Central memory CD8-positive, alpha-beta T cell (primary cell): Measurements from ENCODE around the gene CAPN15.
A peak's percentile ranks its signal among the peaks of the same experiment; 100 is the strongest.
"Not testable (repeated sequence)": the region's sequence is repeated elsewhere in the genome, so short reads cannot be mapped to it uniquely, and the experiment has no call there.

Experiments used
- ATAC-seq: fragments of 150-1000 bp; cut with Tn5 transposase; replicated peaks from 2 replicates; pipeline ENCODE4 v1.10.0; 2022; ENCODE audit warnings: mild to moderate bottlenecking, moderate FRiP score, moderate number of reproducible peaks; ENCODE audit not compliant: poor library complexity, severe bottlenecking; ENCODE audit errors: extremely low read depth
- DNase-seq, 2 donors: peaks; one replicate each; pipeline ENCODE4 v3.0.0; 2021; ENCODE audit warnings: low spot score in 2 of 2
- H3K27ac Mint-ChIP-seq: one replicate; pipeline ENCODE4 v1.8.0; 2022; ENCODE audit warnings: low read depth, mild to moderate bottlenecking, moderate library complexity, mixed read lengths
- H3K27me3 Mint-ChIP-seq: one replicate; pipeline ENCODE4 v1.8.0; 2022; ENCODE audit warnings: mixed read lengths
- H3K36me3 Mint-ChIP-seq: one replicate; pipeline ENCODE4 v1.8.0; 2022; ENCODE audit warnings: mild to moderate bottlenecking, moderate library complexity, mixed read lengths; ENCODE audit not compliant: insufficient read depth
- H3K4me1 Mint-ChIP-seq: one replicate; pipeline ENCODE4 v1.8.0; 2022; ENCODE audit warnings: mixed read lengths
- H3K4me3 Mint-ChIP-seq: one replicate; pipeline ENCODE4 v1.8.0; 2022; ENCODE audit warnings: mild to moderate bottlenecking, moderate library complexity, mixed read lengths
- H3K9me3 Mint-ChIP-seq: one replicate; pipeline ENCODE4 v1.8.0; 2022; ENCODE audit warnings: mixed read lengths

The CAPN15 gene

DNA sequence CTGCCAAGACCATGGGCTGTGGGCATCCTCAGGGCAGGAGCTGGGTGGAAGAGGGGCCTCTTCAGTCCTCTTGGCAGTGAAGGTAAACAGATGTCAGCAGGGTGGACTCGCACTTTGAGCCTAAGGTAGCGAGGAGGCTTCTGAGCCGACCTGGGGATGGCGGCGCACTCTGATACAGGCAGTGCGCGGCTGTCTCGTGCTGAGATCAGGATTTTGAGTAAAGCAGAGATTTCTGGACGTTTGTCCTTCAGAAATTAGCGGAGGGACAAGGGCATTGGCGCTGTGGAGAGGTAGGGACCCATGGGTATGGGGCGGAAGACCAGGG, 69.2 kb downstream of the CAPN15 start:
- Mint-ChIP-seq H3K36me3 (peaks cover 10% of the 10 kb centered on the region), H3K9me3 (no peaks in the 10 kb centered on the region), H3K27me3 (no peaks in the 10 kb centered on the region), H3K4me3 (no peak overlapping the region), H3K27ac (peak overlapping the region; percentile 83), H3K4me1 (peaks cover 42% of the 10 kb centered on the region)
- ATAC-seq (no peak), DNase-seq (no peak)

DNA sequence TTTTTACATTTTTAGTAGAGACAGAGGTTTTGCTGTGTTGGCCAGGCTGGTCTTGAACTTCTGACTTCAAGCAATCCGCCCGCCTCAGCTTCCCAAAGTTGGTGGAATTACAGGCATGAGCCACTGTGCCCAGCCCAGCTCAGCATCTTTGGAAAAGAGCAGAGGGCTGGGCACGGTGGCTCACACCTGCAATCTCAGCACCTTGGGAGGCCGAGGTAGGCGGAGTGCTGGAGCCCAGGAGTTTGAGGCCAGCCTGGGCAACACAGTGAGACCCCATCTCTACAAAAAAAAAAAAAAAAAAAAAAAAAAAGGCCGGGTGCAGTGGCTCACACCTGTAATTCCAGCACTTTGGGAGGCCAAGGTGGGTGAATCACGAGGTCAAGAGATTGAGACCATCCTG, 70.1 kb downstream of the CAPN15 start:
- peaks cover 36% of the 10 kb centered on the region for H3K4me1 Mint-ChIP-seq
- not testable (repeated sequence) for ATAC-seq, H3K4me3 Mint-ChIP-seq, H3K9me3 Mint-ChIP-seq, H3K27me3 Mint-ChIP-seq, DNase-seq, H3K27ac Mint-ChIP-seq
- peaks cover 15% of the 10 kb centered on the region for H3K36me3 Mint-ChIP-seq

DNA sequence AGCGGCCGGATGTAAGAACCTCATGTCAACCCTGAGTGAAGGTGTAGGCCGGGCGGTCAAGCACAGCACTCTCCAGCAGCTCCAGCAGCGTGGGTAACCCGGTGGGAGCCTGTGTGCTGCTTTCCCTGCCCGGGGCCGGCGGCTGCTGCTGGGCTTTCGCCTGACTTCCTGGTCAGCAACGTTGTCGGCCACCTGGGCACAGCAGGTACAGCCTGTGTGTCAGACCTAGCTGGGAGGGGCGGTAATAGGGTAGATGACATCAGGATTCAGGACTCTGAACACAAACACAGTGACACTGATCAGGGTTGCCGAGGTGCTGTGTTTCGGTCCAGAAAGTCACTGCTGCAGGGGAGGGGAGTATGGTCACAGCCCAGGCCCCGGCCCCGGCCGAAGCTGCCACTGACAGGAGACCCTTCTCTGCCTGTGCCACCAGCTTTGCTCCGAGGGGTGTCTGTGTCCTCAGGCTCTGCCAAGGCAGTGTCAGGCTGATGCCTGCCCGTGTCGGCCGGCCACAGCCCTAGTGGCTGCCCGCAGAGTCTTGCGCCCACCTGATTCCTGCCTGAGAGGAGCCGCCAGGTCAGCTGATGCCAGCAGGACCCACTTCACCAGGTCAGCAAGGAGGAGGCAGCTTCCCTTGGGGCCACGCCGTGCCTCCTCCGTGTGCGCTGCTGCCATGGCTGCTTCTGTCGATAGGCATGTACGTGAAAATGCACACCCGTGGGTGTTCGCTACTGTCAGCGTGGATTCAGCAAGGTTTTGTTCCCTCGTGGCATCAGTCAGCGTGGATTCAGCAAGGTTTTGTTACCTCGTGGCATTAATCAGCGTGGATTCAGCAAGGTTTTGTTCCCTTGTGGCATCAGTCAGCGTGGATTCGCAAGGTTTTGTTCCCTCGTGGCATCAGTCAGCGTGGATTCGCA, 71.6 kb downstream of the CAPN15 start:
- no peak overlapping the region for H3K4me3 Mint-ChIP-seq
- H3K36me3 Mint-ChIP-seq = peaks cover 13% of the 10 kb centered on the region
- no peak for ATAC-seq

DNA sequence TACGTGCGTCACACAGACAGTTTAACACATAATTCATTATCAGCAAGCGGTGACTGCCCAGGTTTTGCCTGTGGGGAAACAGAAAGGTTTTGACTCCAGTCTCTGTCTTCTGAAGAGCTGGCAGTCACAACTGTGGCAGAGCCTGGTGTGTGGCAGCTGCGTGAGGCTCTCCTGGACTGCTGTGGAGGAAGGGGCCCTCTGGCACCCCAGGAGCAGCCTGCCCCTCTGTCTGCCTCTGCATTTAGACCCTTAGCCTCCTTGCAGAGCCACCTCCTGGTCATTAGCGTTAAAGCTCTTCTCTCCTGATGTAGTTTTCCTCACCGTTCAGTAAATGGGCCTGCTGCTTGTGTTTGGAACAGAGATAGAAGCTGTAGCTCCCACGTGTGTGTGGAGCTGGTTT, 73.3 kb downstream of the CAPN15 start:
- no peak overlapping the region for H3K27ac Mint-ChIP-seq
- no peak overlapping the region for H3K4me3 Mint-ChIP-seq
- H3K9me3 Mint-ChIP-seq = no peaks in the 10 kb centered on the region
- peaks cover 21% of the 10 kb centered on the region for H3K4me1 Mint-ChIP-seq
- ATAC-seq (no peak), DNase-seq (no peak)
- no peaks in the 10 kb centered on the region for H3K27me3 Mint-ChIP-seq
- peaks cover 9% of the 10 kb centered on the region for H3K36me3 Mint-ChIP-seq

More for the DNA sequence above, 71.6 kb downstream of the CAPN15 start:
- Mint-ChIP-seq H3K9me3 (no peaks in the 10 kb centered on the region), H3K27ac (no peak overlapping the region), H3K4me1 (peaks cover 33% of the 10 kb centered on the region), H3K27me3 (no peaks in the 10 kb centered on the region)
- DNase-seq = no peak

DNA sequence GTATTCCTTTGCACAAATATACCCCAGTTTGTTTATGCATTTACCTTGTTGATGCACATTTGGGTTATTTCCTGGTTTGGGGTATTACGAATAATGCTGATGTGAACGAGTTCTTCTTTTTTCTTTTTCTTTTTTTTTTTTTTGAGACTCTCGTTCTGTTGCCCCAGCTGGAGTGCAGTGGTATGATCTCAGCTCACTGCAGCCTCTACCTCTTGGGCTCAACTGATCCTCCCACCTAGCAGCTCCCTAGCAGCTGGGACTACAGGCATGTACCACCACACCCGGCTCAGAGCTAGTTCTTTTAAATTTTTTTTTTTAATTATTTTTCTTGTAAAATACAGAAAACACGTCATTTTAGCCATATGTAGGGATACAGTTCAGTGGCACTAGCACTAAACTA, 76.4 kb downstream of the CAPN15 start:
- Mint-ChIP-seq H3K4me3 (no peak overlapping the region), H3K36me3 (peaks cover 7% of the 10 kb centered on the region), H3K4me1 (peaks cover 11% of the 10 kb centered on the region), H3K27me3 (no peaks in the 10 kb centered on the region), H3K9me3 (no peaks in the 10 kb centered on the region), H3K27ac (no peak overlapping the region)
- DNase-seq (no peak), ATAC-seq (no peak)
